Sigmoid colon (tissue), 3 donors: ENCODE measurements around the gene LOC128125822.
"Not testable (repeated sequence)": the region's sequence is repeated elsewhere in the genome, so short reads cannot be mapped to it uniquely, and the experiment has no call there.

ENCODE experiments used
- CTCF ChIP-seq, 4 experiments: fragments of 450-650 bp in 3 of 4; fragments of 200-600 bp in 1 of 4; IDR thresholded peaks; one replicate each; pipeline ENCODE4 v1.5.1; 2016 to 2019; ENCODE audit warnings: antibody characterized with exemption in 4 of 4, mild to moderate bottlenecking in 3 of 4, moderate library complexity in 2 of 4
- POLR2A ChIP-seq, 2 donors: fragments of 450-650 bp; IDR thresholded peaks; one replicate each; pipeline ENCODE4 v1.6.1; 2016; ENCODE audit warnings: antibody characterized with exemption in 2 of 2, mild to moderate bottlenecking in 2 of 2, moderate library complexity in 2 of 2

DNA sequence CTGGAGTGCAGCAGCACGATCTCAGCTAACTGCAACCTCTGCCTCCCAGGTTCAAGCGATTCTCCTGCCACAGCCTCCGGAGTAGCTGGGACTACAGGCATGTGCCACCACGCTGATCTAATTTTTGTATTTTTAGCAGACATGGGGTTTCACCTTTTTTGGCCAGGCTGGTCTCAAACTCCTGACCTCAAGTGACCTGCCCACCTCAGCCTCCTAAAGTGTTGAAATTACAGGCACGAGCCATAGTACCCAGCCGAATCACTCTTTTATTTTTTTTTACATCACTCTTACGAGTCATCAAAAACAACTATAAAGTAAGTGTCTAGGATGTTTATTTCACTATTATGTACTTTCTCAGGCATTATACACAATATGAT lies 49.4 kb upstream of the LOC128125822 start:
- not testable (repeated sequence) for TF ChIP-seq CTCF, POLR2A (IDR thresholded peaks at IDR 0.05)
